DOHH2 (cell line): Measurements from ENCODE around the gene CCR4.

Experiments
- H3F3A ChIP-seq: fragments of 200-600 bp; sonication (generic), shearing (Covaris generic); 2 replicates; pipeline ENCODE4 v1.6.0; 2016; ENCODE audit warnings: antibody characterized with exemption, mild to moderate bottlenecking; ENCODE audit not compliant: control insufficient read depth, insufficient read depth
- H3K27ac ChIP-seq: fragments of 200-600 bp; sonication (generic); 2 replicates; pipeline ENCODE4 v1.5.1; 2014; ENCODE audit warnings: low read depth, mild to moderate bottlenecking, low read length, moderate library complexity
- H3K27me3 ChIP-seq: fragments of 200-600 bp; sonication (generic); 2 replicates; pipeline ENCODE4 v1.6.1; 2014; ENCODE audit warnings: mild to moderate bottlenecking, low read length, mixed read lengths; ENCODE audit not compliant: control insufficient read depth
- H3K36me3 ChIP-seq: fragments of 200-600 bp; sonication (generic); 2 replicates; pipeline ENCODE4 v1.6.1; 2014; ENCODE audit warnings: mild to moderate bottlenecking, low read length, moderate library complexity, mixed read lengths; ENCODE audit not compliant: control insufficient read depth
- H3K4me1 ChIP-seq: fragments of 200-600 bp; sonication (generic); 2 replicates; pipeline ENCODE4 v1.6.1; 2014; ENCODE audit warnings: mild to moderate bottlenecking, low read length, mixed read lengths; ENCODE audit not compliant: control insufficient read depth
- H3K4me2 ChIP-seq: fragments of 200-600 bp; sonication (generic); 2 replicates; pipeline ENCODE4 v1.6.0; 2014; ENCODE audit warnings: mild to moderate bottlenecking, low read length, moderate library complexity
- H3K4me3 ChIP-seq: fragments of 200-600 bp; sonication (generic); 2 replicates; pipeline ENCODE4 v1.5.1; 2014; ENCODE audit warnings: mild to moderate bottlenecking, low read length, mixed read lengths
- H3K79me2 ChIP-seq: fragments of 200-600 bp; sonication (generic); 2 replicates; pipeline ENCODE4 v1.6.1; 2014; ENCODE audit warnings: mild to moderate bottlenecking, low read length, mixed read lengths; ENCODE audit not compliant: control insufficient read depth
- H3K9me2 ChIP-seq: fragments of 200-600 bp; sonication (generic); replicated peaks from 2 replicates; pipeline ENCODE4 v1.6.1; 2014; ENCODE audit warnings: mild to moderate bottlenecking, low read length, mixed read lengths; ENCODE audit not compliant: control insufficient read depth
- H3K9me3 ChIP-seq: fragments of 200-600 bp; sonication (generic); 2 replicates; pipeline ENCODE4 v1.6.1; 2014; ENCODE audit warnings: antibody characterized with exemption, low read length, mixed read lengths; ENCODE audit not compliant: control insufficient read depth, insufficient read depth
- H4K20me1 ChIP-seq: fragments of 200-600 bp; sonication (generic); 2 replicates; pipeline ENCODE4 v1.6.0; 2014; ENCODE audit warnings: low read depth, mild to moderate bottlenecking, antibody characterized with exemption, low read length, moderate library complexity; ENCODE audit not compliant: control insufficient read depth, insufficient read depth
- EZH2phosphoT487 ChIP-seq: fragments of 200-600 bp; sonication (generic); IDR thresholded peaks from 2 replicates; pipeline ENCODE4 v1.6.1; 2017; ENCODE audit warnings: borderline replicate concordance, mild to moderate bottlenecking, antibody characterized with exemption, low read length, moderate library complexity, mixed read lengths
- TF ChIP-seq, protein P1 (sequence below): fragments of 200-600 bp; sonication (generic); IDR thresholded peaks from one replicate; pipeline ENCODE4 v1.5.1; 2014; ENCODE audit warnings: antibody characterized with exemption, mild to moderate bottlenecking, low read depth, low read length; ENCODE audit not compliant: poor library complexity, severe bottlenecking

The CCR4 gene

DNA sequence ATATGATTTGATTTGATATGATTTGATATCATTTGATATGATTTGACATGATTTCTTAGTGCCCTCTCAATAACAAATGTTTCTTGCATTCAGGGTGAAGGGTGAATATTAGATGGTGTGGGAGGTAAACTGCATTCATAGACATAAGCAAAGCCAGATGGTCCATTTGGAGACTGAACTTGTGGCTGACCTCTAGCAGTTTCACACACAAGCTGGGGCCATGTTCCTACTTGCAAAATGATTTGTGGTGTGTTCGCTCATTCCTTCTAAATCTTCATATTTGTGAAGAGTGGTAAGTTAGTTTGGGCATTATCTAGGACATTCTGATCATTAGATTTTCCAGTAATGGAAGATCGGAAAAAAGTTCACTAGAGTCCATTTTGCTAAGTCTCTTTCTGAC, 40.5 kb upstream of the CCR4 start:
- no peak overlapping the region for H3K4me2 ChIP-seq
- no peaks in the 10 kb centered on the region for H3K9me2 ChIP-seq
- no peaks in the 10 kb centered on the region for H3K4me1 ChIP-seq
- H3K27me3 ChIP-seq = no peaks in the 10 kb centered on the region
- H3K4me3 ChIP-seq = no peak overlapping the region
- no peaks in the 10 kb centered on the region for H3K79me2 ChIP-seq
- no peaks in the 10 kb centered on the region for H3F3A ChIP-seq
- H3K9me3 ChIP-seq = no peaks in the 10 kb centered on the region
- no peak overlapping the region for H3K27ac ChIP-seq
- TF ChIP-seq, protein P1, sequence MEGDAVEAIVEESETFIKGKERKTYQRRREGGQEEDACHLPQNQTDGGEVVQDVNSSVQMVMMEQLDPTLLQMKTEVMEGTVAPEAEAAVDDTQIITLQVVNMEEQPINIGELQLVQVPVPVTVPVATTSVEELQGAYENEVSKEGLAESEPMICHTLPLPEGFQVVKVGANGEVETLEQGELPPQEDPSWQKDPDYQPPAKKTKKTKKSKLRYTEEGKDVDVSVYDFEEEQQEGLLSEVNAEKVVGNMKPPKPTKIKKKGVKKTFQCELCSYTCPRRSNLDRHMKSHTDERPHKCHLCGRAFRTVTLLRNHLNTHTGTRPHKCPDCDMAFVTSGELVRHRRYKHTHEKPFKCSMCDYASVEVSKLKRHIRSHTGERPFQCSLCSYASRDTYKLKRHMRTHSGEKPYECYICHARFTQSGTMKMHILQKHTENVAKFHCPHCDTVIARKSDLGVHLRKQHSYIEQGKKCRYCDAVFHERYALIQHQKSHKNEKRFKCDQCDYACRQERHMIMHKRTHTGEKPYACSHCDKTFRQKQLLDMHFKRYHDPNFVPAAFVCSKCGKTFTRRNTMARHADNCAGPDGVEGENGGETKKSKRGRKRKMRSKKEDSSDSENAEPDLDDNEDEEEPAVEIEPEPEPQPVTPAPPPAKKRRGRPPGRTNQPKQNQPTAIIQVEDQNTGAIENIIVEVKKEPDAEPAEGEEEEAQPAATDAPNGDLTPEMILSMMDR = no peak
- no peak for TF ChIP-seq EZH2phosphoT487
- no peaks in the 10 kb centered on the region for H3K36me3 ChIP-seq
- H4K20me1 ChIP-seq = no peaks in the 10 kb centered on the region

DNA sequence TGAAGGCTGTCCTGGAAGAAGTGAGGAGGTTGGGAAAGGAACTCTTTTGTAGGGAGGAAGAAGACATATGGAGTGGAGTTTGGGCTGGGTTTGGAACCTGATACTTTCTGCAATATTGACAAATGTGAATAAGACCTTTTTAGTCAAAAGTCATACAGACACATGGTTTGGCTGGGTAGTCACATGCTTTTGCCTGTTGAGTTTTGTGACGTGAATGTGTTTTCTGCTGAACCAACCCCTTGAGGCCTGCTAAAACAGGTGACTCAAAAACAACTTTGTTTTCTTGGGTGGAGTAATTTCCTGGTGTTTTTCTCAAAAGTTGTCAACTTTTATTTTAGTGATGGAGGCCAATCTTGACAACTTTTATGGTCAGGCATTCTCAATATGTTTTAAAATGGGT, 39.4 kb upstream of the CCR4 start:
- no peaks in the 10 kb centered on the region for H3K79me2 ChIP-seq
- no peaks in the 10 kb centered on the region for H3K9me2 ChIP-seq
- H3K9me3 ChIP-seq = peaks cover 5% of the 10 kb centered on the region; the same call in 1 of the 2 replicates
- H3K27me3 ChIP-seq = no peaks in the 10 kb centered on the region
- no peak overlapping the region for H3K4me3 ChIP-seq
- H3F3A ChIP-seq = no peaks in the 10 kb centered on the region
- H4K20me1 ChIP-seq = no peaks in the 10 kb centered on the region
- TF ChIP-seq, protein P1 = no peak
- no peak for TF ChIP-seq EZH2phosphoT487
- H3K4me2 ChIP-seq = no peak overlapping the region
- no peaks in the 10 kb centered on the region for H3K36me3 ChIP-seq
- H3K27ac ChIP-seq = no peak overlapping the region
- no peaks in the 10 kb centered on the region for H3K4me1 ChIP-seq

DNA sequence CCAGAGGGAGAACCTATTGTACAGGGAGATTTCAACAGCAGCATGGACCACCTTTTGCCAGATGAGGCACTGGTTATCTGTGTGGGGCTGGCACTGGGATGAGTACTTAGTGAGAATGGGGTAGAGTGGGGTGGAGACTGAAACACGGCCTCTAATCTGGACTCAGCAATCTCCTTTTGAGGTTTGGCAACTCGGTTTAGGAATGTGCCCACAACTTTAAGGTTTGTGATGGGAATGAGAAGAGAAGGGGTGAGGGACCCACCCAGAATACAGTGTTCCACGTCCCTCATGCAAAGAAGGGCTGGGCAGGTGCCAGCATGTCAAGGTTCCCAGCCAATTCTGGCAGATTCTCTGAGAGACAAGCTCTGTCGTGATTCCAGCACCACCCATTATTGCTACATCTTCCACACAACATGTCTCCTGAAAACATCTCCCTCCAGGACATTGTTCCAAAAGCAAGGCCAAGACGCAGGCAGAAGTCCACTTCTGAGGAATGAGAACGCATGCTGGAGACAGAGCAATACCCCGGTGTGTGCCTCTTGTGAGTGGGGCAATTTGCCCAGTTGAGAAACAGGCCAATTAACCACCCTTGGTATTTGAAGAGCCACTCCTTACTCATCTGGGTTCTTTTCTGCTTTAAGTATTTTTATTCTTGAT, 37.5 kb upstream of the CCR4 start:
- Histone ChIP-seq H3K9me2 (no peaks in the 10 kb centered on the region), H3K27me3 (no peaks in the 10 kb centered on the region), H3K36me3 (no peaks in the 10 kb centered on the region), H3K79me2 (no peaks in the 10 kb centered on the region), H3K27ac (no peak overlapping the region), H3K4me1 (no peaks in the 10 kb centered on the region), H4K20me1 (no peaks in the 10 kb centered on the region), H3K9me3 (peaks cover 8% of the 10 kb centered on the region; the same call in 1 of the 2 replicates), H3K4me3 (no peak overlapping the region), H3F3A (no peaks in the 10 kb centered on the region), H3K4me2 (no peak overlapping the region)
- TF ChIP-seq EZH2phosphoT487 = no peak
- TF ChIP-seq, protein P1 = no peak
